Ishikawa (cell line): ENCODE measurements around the gene ST3GAL5.

Experiments used
- CEBPB ChIP-seq: IDR thresholded peaks from 2 replicates; pipeline ENCODE4 v1.6.1; 2012
- CREB1 ChIP-seq: IDR thresholded peaks from 2 replicates; pipeline ENCODE4 v1.6.1; 2012; ENCODE audit warnings: low read depth
- EP300 ChIP-seq: IDR thresholded peaks from 2 replicates; pipeline ENCODE4 v1.6.1; 2012; ENCODE audit warnings: borderline replicate concordance
- FOXM1 ChIP-seq: IDR thresholded peaks from 2 replicates; pipeline ENCODE4 v1.6.1; 2012; ENCODE audit warnings: low read depth, borderline replicate concordance
- NFIC ChIP-seq: IDR thresholded peaks from 2 replicates; pipeline ENCODE4 v1.6.1; 2012
- RAD21 ChIP-seq: IDR thresholded peaks from 2 replicates; pipeline ENCODE4 v1.6.1; 2012; ENCODE audit warnings: low read depth
- TAF1 ChIP-seq: IDR thresholded peaks from 2 replicates; pipeline ENCODE4 v1.6.1; 2012; ENCODE audit warnings: low read depth, mild to moderate bottlenecking
- TCF12 ChIP-seq: IDR thresholded peaks from 2 replicates; pipeline ENCODE4 v1.6.1; 2012; ENCODE audit warnings: low read depth
- TEAD4 ChIP-seq: IDR thresholded peaks from 2 replicates; pipeline ENCODE4 v1.6.1; 2012
- YY1 ChIP-seq: IDR thresholded peaks from 2 replicates; pipeline ENCODE4 v1.6.1; 2012; ENCODE audit warnings: low read depth
- ZBTB7A ChIP-seq: IDR thresholded peaks from 2 replicates; pipeline ENCODE4 v1.6.1; 2012; ENCODE audit warnings: low read depth
- TF ChIP-seq, protein P1 (sequence below): IDR thresholded peaks from 2 replicates; pipeline ENCODE4 v1.6.1; 2012
- TF ChIP-seq, protein P2 (sequence below): IDR thresholded peaks from 2 replicates; pipeline ENCODE4 v1.6.1; 2012; ENCODE audit warnings: low read depth, mild to moderate bottlenecking

DNA sequence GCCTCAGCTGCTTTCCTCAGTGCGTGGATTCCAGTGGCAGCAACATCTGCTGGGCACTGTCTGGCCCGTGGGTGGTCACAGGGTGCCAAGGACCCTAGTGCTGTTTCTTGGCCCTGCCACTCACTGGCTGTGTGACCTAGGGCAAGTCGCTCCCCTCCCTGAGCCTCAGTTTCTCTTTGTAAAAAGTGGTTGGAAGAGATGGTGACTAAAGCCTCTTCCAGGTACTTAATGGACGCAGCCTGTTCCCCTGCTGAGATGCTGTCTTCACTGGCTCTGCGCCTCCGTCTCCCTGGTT, 92.8 kb downstream of the ST3GAL5 start:
- TF ChIP-seq FOXM1 (no peak), TAF1 (no peak), CEBPB (no peak), CREB1 (no peak), TCF12 (no peak), YY1 (no peak), RAD21 (no peak), EP300 (no peak), TEAD4 (no peak), NFIC (no peak), ZBTB7A (no peak)
- TF ChIP-seq, protein P1, sequence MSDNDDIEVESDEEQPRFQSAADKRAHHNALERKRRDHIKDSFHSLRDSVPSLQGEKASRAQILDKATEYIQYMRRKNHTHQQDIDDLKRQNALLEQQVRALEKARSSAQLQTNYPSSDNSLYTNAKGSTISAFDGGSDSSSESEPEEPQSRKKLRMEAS: no peak
- TF ChIP-seq, protein P2, sequence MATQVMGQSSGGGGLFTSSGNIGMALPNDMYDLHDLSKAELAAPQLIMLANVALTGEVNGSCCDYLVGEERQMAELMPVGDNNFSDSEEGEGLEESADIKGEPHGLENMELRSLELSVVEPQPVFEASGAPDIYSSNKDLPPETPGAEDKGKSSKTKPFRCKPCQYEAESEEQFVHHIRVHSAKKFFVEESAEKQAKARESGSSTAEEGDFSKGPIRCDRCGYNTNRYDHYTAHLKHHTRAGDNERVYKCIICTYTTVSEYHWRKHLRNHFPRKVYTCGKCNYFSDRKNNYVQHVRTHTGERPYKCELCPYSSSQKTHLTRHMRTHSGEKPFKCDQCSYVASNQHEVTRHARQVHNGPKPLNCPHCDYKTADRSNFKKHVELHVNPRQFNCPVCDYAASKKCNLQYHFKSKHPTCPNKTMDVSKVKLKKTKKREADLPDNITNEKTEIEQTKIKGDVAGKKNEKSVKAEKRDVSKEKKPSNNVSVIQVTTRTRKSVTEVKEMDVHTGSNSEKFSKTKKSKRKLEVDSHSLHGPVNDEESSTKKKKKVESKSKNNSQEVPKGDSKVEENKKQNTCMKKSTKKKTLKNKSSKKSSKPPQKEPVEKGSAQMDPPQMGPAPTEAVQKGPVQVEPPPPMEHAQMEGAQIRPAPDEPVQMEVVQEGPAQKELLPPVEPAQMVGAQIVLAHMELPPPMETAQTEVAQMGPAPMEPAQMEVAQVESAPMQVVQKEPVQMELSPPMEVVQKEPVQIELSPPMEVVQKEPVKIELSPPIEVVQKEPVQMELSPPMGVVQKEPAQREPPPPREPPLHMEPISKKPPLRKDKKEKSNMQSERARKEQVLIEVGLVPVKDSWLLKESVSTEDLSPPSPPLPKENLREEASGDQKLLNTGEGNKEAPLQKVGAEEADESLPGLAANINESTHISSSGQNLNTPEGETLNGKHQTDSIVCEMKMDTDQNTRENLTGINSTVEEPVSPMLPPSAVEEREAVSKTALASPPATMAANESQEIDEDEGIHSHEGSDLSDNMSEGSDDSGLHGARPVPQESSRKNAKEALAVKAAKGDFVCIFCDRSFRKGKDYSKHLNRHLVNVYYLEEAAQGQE: no peak
